SHP77 (cell line): Measurements from ENCODE around the gene TRPV4.

ENCODE experiments used
- DNase-seq, 2 experiments: peaks; one replicate each; lab custom pipeline; 2025; lab: John Stamatoyannopoulos, UW

Gene TRPV4

DNA sequence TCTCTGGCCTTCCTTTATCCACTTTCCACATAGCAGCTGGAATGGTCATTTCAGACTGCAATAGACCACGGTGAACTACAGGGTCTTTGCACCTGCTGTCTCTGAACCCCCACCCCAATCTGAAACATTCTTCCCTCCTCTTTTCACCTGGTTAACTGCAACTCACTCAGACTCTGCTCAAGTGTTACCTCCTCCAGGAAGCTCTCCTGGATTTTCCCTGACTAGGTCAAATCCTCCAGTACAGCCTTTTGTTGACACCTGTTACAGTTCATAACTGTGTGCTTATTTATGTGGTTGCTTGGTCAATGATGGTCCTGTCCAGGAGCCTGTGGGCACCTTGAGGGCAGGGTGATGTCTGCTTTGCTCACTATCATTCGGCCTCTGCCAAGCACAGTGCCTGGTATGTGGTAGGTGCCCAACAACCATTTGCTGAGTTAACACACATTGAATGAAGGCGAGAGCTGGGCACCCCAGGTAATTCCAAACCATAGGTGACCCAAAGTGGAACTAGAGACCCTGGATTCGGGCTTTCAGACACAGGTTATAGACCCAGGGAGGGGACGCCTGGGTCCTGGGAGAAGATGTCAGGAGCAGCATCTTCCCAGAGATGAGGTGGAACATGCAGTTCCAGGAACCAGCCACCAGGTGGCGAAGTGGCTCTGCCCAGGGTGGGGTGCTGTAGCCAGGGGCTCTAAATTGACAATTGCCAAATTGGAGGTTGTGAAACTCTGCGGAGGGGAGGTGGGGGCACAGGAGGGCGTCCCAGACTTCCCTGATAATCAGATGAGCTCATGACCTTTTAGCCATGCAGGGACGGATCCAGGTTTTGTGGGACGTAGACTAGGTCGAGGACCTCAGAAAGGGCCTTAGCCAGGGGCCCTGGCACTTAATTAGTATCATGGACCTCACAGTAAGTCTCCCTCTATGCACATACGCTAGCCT lies 28.1 kb downstream of the TRPV4 start:
- DNase-seq: peak; percentile 10 to 23

DNA sequence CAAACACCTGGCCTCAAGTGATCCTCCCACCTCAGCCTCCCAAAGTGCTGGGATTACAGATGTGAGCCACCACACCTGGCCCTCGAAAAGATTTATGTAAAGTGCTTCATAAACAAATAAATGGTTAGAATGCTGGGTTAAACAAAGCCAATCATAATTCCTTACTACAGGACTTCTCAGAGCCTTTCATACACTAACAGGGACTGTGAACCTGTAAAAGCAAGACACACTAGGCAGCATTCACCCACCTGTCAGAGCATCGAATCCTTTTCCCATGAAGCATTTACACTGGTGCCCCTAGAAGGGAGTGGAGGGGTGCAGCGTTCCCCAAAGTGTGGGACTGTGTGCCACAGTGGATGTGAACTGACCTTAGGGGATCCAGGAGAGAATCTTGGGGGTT lies 29.5 kb downstream of the TRPV4 start:
- no peak for DNase-seq

DNA sequence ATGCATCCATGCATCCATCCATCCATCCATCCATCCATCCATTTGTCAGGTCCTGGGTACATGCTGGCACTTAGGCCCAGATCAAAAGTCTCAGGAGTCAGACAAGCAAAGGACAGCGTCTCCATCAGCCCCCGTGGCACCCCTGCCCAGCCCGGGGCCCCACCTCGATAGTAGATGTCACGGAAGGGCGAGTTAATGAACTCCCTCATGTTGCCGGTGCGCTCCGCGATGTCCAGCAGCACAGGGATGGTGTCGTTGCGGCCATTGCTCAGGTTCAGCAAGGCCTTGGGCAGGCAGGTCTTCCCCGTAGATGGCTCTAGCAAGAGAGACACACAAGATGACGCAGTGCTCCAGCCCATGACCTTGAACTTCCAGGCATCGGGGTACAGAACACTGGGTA lies 30.4 kb downstream of the TRPV4 start:
- DNase-seq: no peak

DNA sequence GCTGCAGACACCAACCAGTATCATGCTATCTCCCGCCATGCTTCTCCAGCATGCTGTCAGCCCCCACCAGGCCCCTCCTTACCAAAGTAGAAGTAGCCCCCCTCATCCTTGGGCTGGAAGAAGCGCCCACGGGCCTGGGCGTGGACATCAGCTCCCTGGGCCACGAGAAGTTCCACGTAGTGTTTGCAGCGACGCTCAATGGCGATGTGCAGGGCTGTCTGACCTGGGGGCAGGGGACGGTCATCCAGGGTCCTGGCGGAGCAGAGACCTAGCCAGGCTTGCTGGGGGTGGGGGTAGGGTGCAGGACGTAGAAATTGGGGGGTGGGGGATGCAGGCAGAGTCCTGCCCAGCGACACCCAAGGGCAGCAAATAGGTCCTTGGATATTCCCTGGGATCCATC lies 32.7 kb downstream of the TRPV4 start:
- no peak for DNase-seq

DNA sequence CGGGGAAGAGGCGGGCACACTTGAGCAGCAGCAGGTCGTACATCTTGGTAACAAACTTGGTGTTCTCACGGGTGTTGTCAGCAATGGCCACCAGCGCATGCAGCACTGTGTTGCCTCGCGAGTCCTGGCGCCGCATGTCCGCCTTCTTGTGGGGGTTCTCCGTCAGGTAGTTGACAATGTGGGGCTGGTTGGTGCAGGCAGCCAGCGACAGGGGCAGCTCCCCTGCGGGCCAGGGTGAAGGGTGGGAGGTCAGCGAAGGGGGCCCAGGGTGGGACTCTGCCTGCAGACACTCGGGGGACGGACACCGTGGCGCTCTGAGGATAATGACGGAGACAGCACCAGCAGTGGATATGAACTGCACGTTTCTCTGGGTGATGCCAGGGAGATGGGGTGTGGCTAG lies 34.5 kb downstream of the TRPV4 start:
- DNase-seq: no peak

DNA sequence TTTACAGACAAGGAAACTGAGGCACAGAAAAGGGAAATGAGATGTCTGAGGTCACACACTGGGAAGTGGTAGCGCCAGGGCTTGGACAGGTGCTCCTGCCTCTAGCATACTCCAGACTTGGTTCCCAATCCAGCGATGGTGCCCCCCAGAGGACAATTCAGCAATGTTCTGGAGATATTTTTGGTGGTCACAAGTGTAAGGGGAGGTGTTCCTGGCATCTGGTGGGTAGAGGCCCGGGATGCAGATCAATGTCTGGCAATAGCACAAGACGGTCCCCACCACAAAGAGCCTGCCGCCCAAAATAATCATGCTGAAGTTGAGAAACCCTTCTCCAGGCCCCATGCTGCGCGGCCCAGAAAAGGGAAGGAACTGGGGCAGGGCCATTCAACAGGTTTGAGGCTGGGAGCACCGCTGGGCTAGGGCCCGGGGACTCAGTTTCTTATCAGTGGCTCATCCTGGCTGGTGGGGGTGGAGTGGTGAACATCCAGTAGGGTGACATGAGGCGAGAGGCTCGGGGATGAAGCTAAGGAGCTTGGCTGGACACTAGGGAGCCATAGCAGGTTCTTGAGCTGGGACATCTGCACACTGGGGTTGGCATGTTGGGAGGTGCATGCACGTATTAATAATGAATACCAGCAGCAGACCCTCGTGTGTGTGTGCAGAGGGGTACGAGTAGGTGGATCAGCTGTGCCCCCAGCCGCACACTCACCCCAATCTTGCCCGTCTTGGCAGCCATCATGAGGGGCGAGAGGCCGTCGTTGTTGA lies 35.1 kb downstream of the TRPV4 start:
- DNase-seq: peak; percentile 27 to 40

DNA sequence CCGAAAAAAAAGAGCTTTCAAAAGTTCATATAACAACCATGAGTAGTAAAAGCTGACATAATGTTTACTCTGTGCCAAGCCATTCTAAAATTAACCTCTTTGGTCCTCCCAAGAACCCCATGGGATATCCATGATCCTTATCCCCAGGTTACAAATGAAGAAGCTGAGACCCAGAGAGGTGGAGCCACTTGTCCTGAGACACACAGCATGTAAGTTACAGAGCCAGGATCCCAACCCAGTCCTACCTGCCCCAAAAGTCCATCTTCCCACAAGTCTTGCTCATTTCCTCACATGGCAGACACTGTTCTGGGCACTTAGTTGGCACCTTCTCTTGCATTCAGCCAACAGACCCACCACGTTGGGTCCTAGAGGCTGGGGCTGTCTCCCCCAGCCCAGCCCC lies 37.1 kb downstream of the TRPV4 start:
- DNase-seq: no peak

DNA sequence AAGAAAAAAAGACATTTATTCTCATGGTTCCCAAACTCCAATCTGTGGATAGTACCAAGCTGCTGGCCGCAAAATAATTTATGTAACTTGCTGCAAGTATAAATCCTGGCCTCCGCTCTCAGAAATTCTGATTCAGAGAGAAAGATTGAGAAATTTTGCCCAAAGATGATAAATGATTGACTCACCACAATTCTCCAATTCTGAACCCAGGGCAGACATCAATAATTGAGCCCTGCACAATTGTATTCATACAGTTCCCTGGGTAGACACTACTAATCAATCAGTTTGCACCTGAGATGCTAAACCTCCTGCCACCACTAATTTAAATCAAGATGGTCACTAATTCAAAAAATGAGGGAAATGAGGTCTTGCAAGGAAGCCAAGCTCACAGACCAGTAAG lies 38.2 kb downstream of the TRPV4 start:
- DNase-seq: no peak

DNA sequence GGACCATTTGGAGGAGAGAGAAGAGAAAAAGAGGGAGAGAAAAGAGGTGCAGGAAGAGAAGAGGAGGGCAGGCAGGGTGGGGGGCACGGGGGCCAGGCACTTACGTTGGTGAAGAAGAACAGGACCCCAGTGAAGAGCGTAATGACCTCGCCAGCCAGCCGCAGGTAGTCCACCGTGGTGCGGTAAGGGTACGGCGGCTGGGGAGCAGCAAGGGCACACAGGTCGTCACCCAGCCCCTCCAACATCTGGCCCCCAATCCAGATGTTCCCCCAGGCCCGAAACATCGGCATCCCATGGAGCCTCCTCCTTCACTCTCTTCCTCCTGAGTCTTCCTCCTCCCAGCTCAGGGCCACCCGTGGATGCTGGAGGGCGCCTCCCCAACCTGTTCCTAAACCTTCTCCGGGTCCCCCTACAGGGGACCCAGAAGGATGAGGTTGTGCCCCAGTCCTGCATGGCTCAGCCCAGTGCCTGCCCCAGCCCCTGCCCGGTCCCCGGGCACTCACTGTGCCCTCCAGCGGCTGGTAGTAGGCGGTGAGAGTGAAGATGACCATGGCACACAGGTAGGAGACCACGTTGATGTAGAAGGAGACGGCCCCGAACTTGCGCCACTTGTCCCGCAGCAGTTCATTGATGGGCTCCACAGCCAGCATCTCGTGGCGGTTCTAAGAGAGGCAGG lies 39.2 kb downstream of the TRPV4 start:
- no peak for DNase-seq

DNA sequence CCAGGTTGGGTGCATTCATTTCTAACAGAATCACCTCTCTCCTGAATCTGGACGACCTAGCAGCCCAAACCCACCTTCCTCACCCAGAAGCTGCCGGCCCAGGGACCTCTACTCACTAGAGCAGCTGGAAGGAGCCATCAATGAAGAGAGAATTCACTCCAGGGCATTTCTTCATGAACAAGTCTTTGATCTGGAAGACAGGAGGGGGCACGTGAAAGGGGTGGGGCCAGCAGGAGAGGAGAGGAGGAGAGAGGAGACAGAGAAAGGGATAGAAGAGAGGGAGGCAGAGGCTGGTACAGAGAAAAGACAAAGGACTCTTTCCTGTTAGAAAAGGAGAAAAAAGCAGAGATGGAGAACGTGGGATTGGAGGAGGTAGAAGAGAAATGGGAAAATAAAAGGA lies 39.8 kb downstream of the TRPV4 start:
- DNase-seq: no peak

DNA sequence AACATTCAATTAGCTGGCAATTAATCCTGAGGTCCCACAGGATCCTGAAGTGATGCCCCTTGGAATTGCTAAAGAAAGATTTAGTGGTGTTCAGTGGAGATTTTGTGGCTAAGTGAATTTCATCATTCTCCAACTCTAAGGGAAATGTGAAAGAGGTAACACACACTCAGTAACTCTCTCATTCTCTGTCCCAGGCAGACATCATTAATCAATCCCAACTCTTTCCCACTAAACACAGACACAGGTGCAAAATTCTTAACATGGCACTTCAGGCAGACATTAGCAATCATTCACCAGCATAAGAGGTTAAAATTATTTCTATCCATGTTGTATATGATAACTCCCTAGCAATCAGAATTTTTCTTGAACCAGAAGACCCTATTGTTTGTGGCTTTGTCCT lies 40.2 kb downstream of the TRPV4 start:
- no peak for DNase-seq

DNA sequence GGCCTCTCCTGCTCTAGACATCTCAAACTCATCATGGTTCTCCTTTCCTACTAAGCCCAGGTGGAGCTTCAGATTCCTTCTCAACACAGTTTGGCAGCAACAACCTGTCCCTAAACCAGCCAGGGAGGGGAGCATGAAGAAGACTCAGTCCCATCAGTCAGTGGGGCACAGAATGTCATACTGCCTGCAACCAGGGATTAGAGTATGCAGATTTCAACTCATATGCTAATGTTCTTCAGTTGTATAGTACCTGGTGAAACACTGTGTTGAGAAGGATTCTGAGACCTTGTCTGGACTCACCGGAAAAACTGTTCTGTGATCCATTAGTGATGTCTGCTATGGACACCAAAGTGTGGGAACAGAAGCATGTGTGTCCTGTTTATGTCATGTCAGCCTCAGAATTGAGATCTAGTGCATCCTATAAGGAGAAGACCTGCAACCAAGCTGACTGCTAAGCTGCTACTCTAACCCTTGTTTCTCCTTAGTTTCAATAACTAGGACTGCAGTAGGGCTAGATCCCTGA lies 43.6 kb downstream of the TRPV4 start:
- no peak for DNase-seq

DNA sequence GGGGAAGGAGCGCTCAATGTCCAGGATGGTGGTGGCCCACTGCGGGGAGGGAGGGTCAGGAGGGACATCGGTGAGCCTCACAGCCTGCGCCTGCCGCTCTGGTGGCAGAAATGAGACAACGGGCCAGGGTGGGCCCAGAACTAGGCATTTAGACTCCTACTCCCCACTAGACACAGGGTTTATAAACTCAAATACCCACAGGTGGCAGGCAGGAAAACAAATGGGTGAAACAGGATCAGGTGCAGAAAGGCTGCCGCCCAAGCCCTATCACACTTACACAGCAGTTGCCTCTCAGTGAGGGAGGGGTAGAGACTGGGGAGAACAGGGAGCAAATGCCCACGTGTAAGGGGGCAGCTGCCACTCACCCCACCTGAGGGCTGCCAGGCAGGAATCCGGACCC lies 46.4 kb downstream of the TRPV4 start:
- DNase-seq: no peak

DNA sequence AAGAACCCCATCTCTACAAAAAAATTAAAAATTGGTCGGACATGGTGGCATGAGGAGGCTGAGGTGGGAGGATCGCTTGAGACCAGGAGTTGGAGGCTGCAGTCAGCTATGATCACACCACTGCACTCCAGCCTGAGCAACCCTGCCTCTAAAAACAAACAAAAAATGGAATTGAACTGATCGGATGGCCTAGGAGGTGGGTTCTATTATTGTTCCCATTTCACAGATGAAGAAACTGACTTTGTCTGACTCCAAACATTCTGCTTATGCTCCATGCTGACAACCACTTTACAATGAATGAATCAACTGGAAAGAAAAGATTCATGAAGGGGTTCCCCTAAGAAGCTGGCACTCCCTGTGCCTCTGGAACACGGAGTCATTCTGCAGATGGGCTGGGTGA lies 47.3 kb downstream of the TRPV4 start:
- no peak for DNase-seq

DNA sequence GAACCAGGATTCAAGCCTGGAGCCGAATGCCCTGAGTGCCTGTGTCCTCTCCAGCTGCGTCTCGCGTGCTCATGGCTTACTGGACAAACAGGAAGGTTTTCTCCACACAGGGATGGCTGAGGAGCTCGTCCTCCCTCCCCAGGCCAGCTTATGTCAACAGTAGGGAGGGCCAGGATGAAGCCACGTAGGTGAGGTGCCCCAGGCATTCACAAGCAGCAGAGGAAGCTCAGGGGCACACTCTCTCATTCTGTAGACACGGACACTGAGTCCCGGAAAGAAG lies 49.3 kb downstream of the TRPV4 start:
- DNase-seq: no peak

DNA sequence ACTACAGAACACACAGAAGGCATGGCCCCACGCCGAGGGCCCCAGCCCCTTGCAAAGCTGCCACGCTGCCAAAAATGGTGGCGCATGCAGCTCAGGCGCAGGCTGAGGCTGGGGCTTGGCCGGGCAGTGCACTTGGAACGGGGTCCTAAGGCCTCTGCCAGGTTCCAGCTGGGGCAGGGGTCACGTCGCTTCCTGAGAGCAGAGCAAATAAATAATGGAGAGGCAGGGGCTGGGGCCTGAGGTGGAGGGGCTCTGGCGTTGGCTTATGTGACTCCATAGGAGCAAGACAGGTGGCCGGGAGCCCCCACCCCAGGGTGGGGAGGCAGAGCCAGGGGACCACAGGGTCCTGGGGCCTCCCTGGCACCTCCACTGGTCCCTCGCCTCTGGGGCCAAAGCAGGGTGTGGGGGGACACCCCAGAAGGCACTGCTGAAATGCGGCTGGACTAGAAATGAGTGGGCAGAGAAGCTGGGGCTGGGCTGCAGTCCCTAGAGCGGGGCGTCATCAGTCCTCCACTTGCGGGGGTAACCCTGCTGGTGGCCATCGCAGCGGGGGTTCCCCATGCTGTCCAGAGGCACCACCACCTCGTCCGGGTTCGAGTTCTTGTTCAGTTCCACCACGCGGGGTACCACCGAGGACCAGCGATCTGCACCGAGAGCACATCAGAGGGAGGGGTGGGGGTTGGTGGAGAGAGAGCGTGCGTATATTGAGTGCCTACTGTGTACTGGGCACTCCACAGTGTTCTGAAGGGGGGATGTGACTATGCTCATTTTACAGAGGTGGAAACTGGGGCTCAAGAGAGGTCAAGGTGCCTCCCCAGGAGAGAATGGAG lies 49.8 kb downstream of the TRPV4 start:
- DNase-seq: no peak

DNA sequence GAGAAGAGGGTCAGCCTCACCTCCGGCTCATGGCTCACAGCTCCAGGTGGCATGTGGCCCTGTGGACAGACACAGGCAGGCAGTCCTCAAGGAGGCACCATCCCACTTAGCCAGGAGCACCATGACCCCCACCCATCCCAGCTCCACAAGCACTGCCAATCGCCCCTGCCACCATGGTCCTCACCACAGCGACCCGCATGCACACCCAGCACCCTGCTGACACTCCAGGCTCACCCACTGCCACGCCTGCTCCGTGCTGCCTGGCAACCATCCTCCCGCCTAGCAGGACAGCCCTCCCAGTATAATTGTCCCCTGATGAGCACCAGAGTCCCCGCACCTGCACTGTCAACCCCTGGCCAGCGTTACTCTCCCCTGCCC lies 50.9 kb downstream of the TRPV4 start:
- DNase-seq: no peak

DNA sequence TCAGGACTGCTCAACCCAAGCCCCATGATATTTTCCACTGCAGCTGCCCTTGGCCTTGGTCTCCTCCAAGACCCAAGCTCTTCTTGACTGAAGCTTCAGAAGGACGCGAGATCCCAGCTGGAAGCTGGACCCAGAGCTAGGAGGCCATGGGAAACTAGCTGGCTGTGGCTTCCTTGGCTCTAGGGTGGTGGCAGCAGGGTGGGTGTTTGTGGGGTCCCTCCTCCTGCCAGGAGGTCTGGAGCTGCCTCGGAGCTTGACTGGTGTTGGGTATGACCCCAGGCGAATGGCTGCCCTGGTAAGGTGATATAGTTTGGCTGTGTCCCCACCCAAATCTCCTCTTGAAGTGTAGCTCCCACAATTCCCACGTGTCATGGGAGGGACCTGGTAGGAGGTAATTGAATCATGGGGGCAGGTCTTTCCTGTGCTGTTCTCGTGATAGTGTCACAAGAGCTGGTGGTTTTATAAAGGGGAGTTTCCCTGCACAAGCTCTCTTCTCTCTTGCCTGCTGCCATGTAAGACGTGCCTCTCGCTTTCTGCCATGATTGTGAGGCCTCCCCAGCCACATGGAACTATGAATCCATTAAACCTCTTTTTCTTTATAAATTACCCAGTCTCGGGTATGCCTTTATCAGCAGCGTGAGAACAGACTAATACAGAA lies 51.4 kb downstream of the TRPV4 start:
- no peak for DNase-seq

DNA sequence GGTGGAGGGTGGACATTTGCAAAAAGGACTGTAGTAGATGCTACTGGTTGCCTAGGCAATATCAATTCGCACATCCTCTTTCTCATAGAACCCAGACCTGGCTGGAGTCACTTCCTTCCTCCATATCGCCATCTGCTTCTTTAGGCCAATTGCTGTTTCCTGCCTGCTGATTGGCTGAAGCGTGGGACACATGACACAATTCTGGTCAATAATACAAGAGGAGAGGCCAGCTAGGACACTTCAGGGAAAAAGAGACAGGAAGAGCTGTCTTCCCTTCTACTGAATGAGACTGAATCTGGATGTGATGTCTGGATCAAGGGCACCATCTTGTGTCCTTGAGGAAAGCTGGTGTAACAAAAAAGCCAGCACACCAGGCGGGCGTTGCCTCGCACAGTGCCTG lies 53.8 kb downstream of the TRPV4 start:
- peak in 1 of 2 experiments; percentile 53 for DNase-seq

DNA sequence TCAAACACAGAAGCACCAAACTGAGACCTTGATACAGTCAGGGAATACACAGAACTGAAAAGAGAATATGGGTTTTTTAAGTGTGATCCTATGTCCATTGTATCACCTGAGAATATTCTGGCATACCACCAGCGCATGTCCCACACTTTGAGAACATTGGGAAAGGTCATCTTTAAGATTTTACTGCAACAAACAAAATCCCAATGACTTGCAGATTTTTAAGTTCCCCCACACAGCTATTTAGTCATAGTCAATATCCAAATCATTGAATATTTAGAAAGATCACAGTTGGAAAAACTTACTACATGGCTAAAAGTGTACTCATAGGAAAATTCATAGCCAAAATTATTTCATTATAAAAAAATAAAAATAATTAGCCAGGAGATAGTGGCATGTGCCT lies 54.5 kb downstream of the TRPV4 start:
- DNase-seq: no peak

DNA sequence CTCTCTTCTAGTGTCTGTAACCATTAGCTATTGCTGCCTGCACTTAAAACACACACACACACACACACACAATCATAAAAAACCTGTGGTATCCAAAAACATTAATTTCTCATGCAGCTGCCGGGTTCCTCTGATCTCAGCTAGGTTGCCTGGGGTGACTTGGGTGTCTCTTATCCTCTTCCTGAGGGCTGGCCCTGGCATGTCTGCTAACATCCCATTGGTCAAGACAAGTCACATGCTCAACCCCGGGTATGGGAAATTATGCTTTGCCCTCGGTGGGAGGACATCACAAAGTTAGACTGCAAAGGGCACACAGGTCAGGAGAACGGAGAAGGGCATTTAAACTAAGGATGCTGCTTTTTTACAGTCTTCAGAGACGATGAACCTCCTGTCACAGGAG lies 55.7 kb downstream of the TRPV4 start:
- peak; percentile 79 to 85 for DNase-seq
